ENCODE data around the gene FRAS1. TPM values are rescaled to one million over a fixed set of nuclear protein-coding genes. Genes with fewer than 3 reads are reported as not detected.
A peak's percentile ranks its signal among the peaks of the same experiment; 100 is the strongest.

Gene FRAS1
- total and polyA plus RNA-seq, 2 donors (not counting 1 experiment from before 2014, with no cell fraction given) = 0.30 to 0.66 TPM

GRCh38 chr4:78379991-78380729 is 323.0 kb downstream of the FRAS1 start:
- no peaks in the 10 kb centered on the region for H3K79me2 ChIP-seq (ENCODE audit: control insufficient read depth, insufficient read depth, low read length)
- DNase-seq (ENCODE audit: low read depth in 2 of 2) = peak; percentile 40 to 64
- H2AFZ ChIP-seq (ENCODE audit: low read length) = no peak overlapping the region
- no peaks in the 10 kb centered on the region for H4K20me1 ChIP-seq (ENCODE audit: control insufficient read depth, extremely low read depth, insufficient read depth, low read length)
- no peaks in the 10 kb centered on the region for H3K36me3 ChIP-seq (ENCODE audit: control insufficient read depth, insufficient read depth, low read length)
- H3K4me3 ChIP-seq (replicated peaks in 1 of 4; ENCODE audit: control extremely low read depth in 1 of 4, insufficient read depth in 1 of 4, low read depth in 3 of 4, low read length in 4 of 4) = no peak overlapping the region
- no peak overlapping the region for H3K4me2 ChIP-seq (ENCODE audit: extremely low read depth, insufficient read depth, low read length)
- no peaks in the 10 kb centered on the region for H3K4me1 ChIP-seq (ENCODE audit: control insufficient read depth, extremely low read depth, insufficient read depth, low read length)
- no peaks in the 10 kb centered on the region for H3K9me3 ChIP-seq (ENCODE audit: control insufficient read depth, insufficient read depth, low read depth, low read length)
- H3K9ac ChIP-seq (ENCODE audit: insufficient read depth, low read length) = no peak overlapping the region
- TF ChIP-seq, protein P1, sequence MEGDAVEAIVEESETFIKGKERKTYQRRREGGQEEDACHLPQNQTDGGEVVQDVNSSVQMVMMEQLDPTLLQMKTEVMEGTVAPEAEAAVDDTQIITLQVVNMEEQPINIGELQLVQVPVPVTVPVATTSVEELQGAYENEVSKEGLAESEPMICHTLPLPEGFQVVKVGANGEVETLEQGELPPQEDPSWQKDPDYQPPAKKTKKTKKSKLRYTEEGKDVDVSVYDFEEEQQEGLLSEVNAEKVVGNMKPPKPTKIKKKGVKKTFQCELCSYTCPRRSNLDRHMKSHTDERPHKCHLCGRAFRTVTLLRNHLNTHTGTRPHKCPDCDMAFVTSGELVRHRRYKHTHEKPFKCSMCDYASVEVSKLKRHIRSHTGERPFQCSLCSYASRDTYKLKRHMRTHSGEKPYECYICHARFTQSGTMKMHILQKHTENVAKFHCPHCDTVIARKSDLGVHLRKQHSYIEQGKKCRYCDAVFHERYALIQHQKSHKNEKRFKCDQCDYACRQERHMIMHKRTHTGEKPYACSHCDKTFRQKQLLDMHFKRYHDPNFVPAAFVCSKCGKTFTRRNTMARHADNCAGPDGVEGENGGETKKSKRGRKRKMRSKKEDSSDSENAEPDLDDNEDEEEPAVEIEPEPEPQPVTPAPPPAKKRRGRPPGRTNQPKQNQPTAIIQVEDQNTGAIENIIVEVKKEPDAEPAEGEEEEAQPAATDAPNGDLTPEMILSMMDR (conservative IDR thresholded peaks at IDR 0.05 in 1 of 2, IDR thresholded peaks at IDR 0.05 in 1 of 2; ENCODE audit: low read depth in 1 of 2, low read length in 2 of 2) = no peak
- TF ChIP-seq EZH2 (IDR thresholded peaks at IDR 0.05; ENCODE audit: low read length, missing control alignments) = no peak
- H3K27me3 ChIP-seq (ENCODE audit: control insufficient read depth, insufficient read depth, low read length) = no peaks in the 10 kb centered on the region
- H3K27ac ChIP-seq (ENCODE audit: insufficient read depth, low read length) = no peak overlapping the region

DNA sequence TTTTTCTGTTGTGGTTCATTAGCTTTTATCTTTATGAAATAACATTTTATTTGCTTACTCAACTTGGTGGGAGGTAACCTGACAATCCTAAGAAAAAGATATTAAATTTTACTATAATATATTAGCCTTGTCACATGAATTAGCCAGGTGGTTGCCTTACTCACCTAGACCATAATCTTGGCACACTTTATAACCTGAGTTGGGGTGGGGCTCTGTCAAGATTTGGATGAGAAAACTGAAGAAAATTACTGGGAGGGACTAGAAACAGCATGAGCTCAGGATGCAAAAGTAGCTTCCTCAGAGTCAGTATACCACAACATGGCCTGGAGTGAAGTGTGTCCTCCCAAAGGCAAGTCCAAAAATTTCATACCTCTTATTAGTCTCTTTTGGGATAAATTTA is 329.6 kb downstream of the FRAS1 start:
- Histone ChIP-seq H3K4me1 (ENCODE audit: control insufficient read depth, extremely low read depth, insufficient read depth, low read length) (no peaks in the 10 kb centered on the region), H3K9me3 (ENCODE audit: control insufficient read depth, insufficient read depth, low read depth, low read length) (no peaks in the 10 kb centered on the region), H3K4me3 (replicated peaks in 1 of 4; ENCODE audit: control extremely low read depth in 1 of 4, insufficient read depth in 1 of 4, low read depth in 3 of 4, low read length in 4 of 4) (no peak overlapping the region), H3K9ac (ENCODE audit: insufficient read depth, low read length) (no peak overlapping the region), H2AFZ (ENCODE audit: low read length) (no peak overlapping the region), H3K27me3 (ENCODE audit: control insufficient read depth, insufficient read depth, low read length) (no peaks in the 10 kb centered on the region), H3K36me3 (ENCODE audit: control insufficient read depth, insufficient read depth, low read length) (no peaks in the 10 kb centered on the region), H3K79me2 (ENCODE audit: control insufficient read depth, insufficient read depth, low read length) (no peaks in the 10 kb centered on the region), H3K27ac (ENCODE audit: insufficient read depth, low read length) (no peak overlapping the region), H3K4me2 (ENCODE audit: extremely low read depth, insufficient read depth, low read length) (no peak overlapping the region), H4K20me1 (ENCODE audit: control insufficient read depth, extremely low read depth, insufficient read depth, low read length) (no peaks in the 10 kb centered on the region)
- TF ChIP-seq, protein P1 (conservative IDR thresholded peaks at IDR 0.05 in 1 of 2, IDR thresholded peaks at IDR 0.05 in 1 of 2; ENCODE audit: low read depth in 1 of 2, low read length in 2 of 2) = no peak
- no peak for TF ChIP-seq EZH2 (IDR thresholded peaks at IDR 0.05; ENCODE audit: low read length, missing control alignments)
- no peak for DNase-seq (ENCODE audit: low read depth in 2 of 2)

GRCh38 chr4:78395642-78396041 is 338.5 kb downstream of the FRAS1 start:
- Histone ChIP-seq H3K9ac (ENCODE audit: insufficient read depth, low read length) (no peak overlapping the region), H3K27ac (ENCODE audit: insufficient read depth, low read length) (no peak overlapping the region), H3K27me3 (ENCODE audit: control insufficient read depth, insufficient read depth, low read length) (no peaks in the 10 kb centered on the region), H3K4me3 (replicated peaks in 1 of 4; ENCODE audit: control extremely low read depth in 1 of 4, insufficient read depth in 1 of 4, low read depth in 3 of 4, low read length in 4 of 4) (no peak overlapping the region), H4K20me1 (ENCODE audit: control insufficient read depth, extremely low read depth, insufficient read depth, low read length) (no peaks in the 10 kb centered on the region), H3K4me2 (ENCODE audit: extremely low read depth, insufficient read depth, low read length) (no peak overlapping the region), H3K9me3 (ENCODE audit: control insufficient read depth, insufficient read depth, low read depth, low read length) (no peaks in the 10 kb centered on the region), H2AFZ (ENCODE audit: low read length) (no peak overlapping the region), H3K4me1 (ENCODE audit: control insufficient read depth, extremely low read depth, insufficient read depth, low read length) (no peaks in the 10 kb centered on the region), H3K79me2 (ENCODE audit: control insufficient read depth, insufficient read depth, low read length) (no peaks in the 10 kb centered on the region), H3K36me3 (ENCODE audit: control insufficient read depth, insufficient read depth, low read length) (no peaks in the 10 kb centered on the region)
- TF ChIP-seq EZH2 (IDR thresholded peaks at IDR 0.05; ENCODE audit: low read length, missing control alignments) = no peak
- TF ChIP-seq, protein P1 (conservative IDR thresholded peaks at IDR 0.05 in 1 of 2, IDR thresholded peaks at IDR 0.05 in 1 of 2; ENCODE audit: low read depth in 1 of 2, low read length in 2 of 2) = no peak
- no peak for DNase-seq (ENCODE audit: low read depth in 2 of 2)

All from fibroblast of lung (primary cell).